ENCODE results near the gene PAPOLA.

DNA sequence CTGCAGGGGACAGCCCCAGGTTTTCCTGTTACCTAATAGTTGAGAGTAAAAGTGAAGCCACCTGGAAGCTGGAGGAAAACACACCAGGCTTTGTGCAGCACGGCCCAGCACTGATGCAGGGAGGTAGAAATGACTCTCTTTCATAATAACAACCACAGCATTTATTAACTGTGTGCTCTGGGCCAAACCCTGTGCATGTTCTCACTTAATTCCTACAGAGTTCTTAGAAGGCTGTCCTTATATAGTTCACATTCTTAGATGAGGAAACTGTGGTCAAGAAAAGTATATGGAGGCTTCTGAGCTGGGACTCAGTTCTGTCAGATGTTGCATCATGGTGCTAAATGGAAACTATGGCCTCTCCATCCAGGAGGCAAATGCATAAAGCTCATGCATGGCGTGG lies 100.0 kb downstream of the PAPOLA start:
- no peak for TF ChIP-seq EP300 (IDR thresholded peaks at IDR 0.05)
- TF ChIP-seq CTCF (IDR thresholded peaks at IDR 0.05) = no peak

Measured in esophagus muscularis mucosa (tissue), 3 donors.